Thyroid gland (tissue), 4 donors: ENCODE measurements around the gene ZGPAT.

Experiments used
- POLR2A ChIP-seq, 2 donors: fragments of 450-650 bp; IDR thresholded peaks; one replicate each; pipeline ENCODE4 v1.6.1; 2017; ENCODE audit warnings: antibody characterized with exemption in 2 of 2, mild to moderate bottlenecking in 2 of 2, moderate library complexity in 1 of 2
- TF ChIP-seq, protein P1 (sequence below), 6 experiments: fragments of 200-600 bp in 3 of 6; fragments of 450-650 bp in 3 of 6; sonication (generic) in 3 of 6; IDR thresholded peaks; one replicate each; pipeline ENCODE4 v1.5.1; 2016 to 2019; ENCODE audit warnings: antibody characterized with exemption in 6 of 6, mild to moderate bottlenecking in 2 of 6, inconsistent platforms in 1 of 6, moderate library complexity in 1 of 6

DNA sequence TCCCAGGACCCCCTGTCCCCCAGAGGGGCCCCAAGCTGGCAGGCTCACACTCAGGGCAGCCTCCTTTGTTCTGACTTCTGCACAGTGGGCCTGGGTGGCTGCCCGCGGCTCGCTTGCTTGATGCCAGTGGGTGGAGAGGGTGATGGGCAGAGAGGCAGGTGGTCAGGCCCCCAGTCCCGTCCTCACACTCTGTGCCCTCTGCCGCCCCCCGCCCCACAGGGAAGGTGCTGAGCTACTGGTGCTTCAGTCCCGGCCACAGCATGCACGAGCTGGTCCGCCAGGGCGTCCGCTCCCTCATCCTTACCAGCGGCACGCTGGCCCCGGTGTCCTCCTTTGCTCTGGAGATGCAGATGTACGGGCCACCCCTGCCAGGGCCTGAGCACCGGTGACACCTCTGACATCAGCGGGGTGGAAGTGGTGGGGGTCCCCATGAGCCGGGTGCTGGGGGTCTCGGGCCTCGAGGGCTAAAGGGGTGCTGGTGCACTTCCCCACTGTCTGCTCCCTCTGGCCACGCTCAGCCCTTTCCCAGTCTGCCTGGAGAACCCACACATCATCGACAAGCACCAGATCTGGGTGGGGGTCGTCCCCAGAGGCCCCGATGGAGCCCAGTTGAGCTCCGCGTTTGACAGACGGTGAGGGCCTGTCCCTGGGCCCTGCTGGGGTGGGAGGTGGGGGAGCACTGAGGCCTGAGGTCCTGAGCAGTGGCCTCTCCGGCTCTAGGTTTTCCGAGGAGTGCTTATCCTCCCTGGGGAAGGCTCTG, 20.2 kb upstream of the ZGPAT start:
- TF ChIP-seq, protein P1, sequence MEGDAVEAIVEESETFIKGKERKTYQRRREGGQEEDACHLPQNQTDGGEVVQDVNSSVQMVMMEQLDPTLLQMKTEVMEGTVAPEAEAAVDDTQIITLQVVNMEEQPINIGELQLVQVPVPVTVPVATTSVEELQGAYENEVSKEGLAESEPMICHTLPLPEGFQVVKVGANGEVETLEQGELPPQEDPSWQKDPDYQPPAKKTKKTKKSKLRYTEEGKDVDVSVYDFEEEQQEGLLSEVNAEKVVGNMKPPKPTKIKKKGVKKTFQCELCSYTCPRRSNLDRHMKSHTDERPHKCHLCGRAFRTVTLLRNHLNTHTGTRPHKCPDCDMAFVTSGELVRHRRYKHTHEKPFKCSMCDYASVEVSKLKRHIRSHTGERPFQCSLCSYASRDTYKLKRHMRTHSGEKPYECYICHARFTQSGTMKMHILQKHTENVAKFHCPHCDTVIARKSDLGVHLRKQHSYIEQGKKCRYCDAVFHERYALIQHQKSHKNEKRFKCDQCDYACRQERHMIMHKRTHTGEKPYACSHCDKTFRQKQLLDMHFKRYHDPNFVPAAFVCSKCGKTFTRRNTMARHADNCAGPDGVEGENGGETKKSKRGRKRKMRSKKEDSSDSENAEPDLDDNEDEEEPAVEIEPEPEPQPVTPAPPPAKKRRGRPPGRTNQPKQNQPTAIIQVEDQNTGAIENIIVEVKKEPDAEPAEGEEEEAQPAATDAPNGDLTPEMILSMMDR (IDR thresholded peaks at IDR 0.05) = no peak
- no peak for TF ChIP-seq POLR2A (IDR thresholded peaks at IDR 0.05)
